ENCODE results near the gene FRMD1.

The FRMD1 gene

GRCh38 chr6:168035661-168036545 is 43.1 kb downstream of the FRMD1 start:
- TF ChIP-seq CTCF (IDR thresholded peaks at IDR 0.05; ENCODE audit: extremely low read depth, missing control alignments) = no peak
- no peak for DNase-seq (ENCODE audit: low spot score)

GRCh38 chr6:168035098-168035660 is 43.8 kb downstream of the FRMD1 start:
- no peak for TF ChIP-seq CTCF (IDR thresholded peaks at IDR 0.05; ENCODE audit: extremely low read depth, missing control alignments)

GRCh38 chr6:168034537-168034936 is 44.5 kb downstream of the FRMD1 start:
- TF ChIP-seq CTCF (IDR thresholded peaks at IDR 0.05; ENCODE audit: extremely low read depth, missing control alignments) = no peak
- DNase-seq (ENCODE audit: low spot score) = no peak

More at GRCh38 chr6:168035098-168035660, 43.8 kb downstream of the FRMD1 start:
- DNase-seq (ENCODE audit: low spot score) = no peak

GRCh38 chr6:168033791-168034190 is 45.2 kb downstream of the FRMD1 start:
- DNase-seq (ENCODE audit: low spot score) = no peak
- TF ChIP-seq CTCF (IDR thresholded peaks at IDR 0.05; ENCODE audit: extremely low read depth, missing control alignments) = no peak

- TF ChIP-seq CTCF (IDR thresholded peaks at IDR 0.05; ENCODE audit: extremely low read depth, missing control alignments) = no peak
- DNase-seq (ENCODE audit: low spot score) = no peak
These were observed 46.8 kb downstream of the FRMD1 start for GRCh38 chr6:168032005-168032760.

- TF ChIP-seq CTCF (IDR thresholded peaks at IDR 0.05; ENCODE audit: extremely low read depth, missing control alignments) = no peak
- DNase-seq (ENCODE audit: low spot score) = no peak
These were observed 47.5 kb downstream of the FRMD1 start for GRCh38 chr6:168031411-168031971.
